Peyer's patch (tissue), 4 donors: ENCODE results near the gene PPOX. TPM values are rescaled to one million over a fixed set of nuclear protein-coding genes. Genes with fewer than 3 reads are reported as not detected.

ENCODE experiments used
- DNase-seq, 3 donors: peaks; one replicate each; pipeline ENCODE4 v3.0.0-alpha.2; 2017 to 2019
- H3K27ac ChIP-seq, 4 donors: fragments of 200-600 bp; sonication (generic); one replicate each; pipeline ENCODE4 v1.5.1; 2016 to 2019
- H3K27me3 ChIP-seq, 2 donors: fragments of 200-600 bp; sonication (generic); one replicate each; pipeline ENCODE4 v1.5.1; 2019
- H3K36me3 ChIP-seq, 3 donors: fragments of 200-600 bp; sonication (generic); one replicate each; pipeline ENCODE4 v1.5.1; 2016 to 2019
- H3K4me1 ChIP-seq, 4 donors: fragments of 200-600 bp; sonication (generic); one replicate each; pipeline ENCODE4 v1.5.1; 2016 to 2019
- H3K4me3 ChIP-seq, 4 donors: fragments of 200-600 bp; sonication (generic); 1 replicate in 3 of 4; 2 replicates in 1 of 4; pipeline ENCODE4 v1.5.1; 2016 to 2019; ENCODE audit warnings: mild to moderate bottlenecking in 1 of 4
- H3K9me3 ChIP-seq, 4 donors: fragments of 200-600 bp; sonication (generic); one replicate each; pipeline ENCODE4 v1.5.1; 2016 to 2019; ENCODE audit warnings: mild to moderate bottlenecking in 1 of 4
- POLR2A ChIP-seq, 2 donors: fragments of 450-650 bp; IDR thresholded peaks; one replicate each; pipeline ENCODE4 v1.5.1; 2017; ENCODE audit warnings: antibody characterized with exemption in 2 of 2, mild to moderate bottlenecking in 2 of 2, moderate library complexity in 2 of 2
- total RNA-seq, 4 donors: library from RNA; depleted of rRNA; stranded (reverse); fragments of >200 nt; gene quantifications; one replicate each; pipeline ENCODE4 v1.1.0, GENCODE V29; 2016
- TF ChIP-seq, protein P1 (sequence below), 6 experiments: fragments of 450-650 bp in 4 of 6; fragments of 200-600 bp in 2 of 6; sonication (generic) in 1 of 6; IDR thresholded peaks; one replicate each; pipeline ENCODE4 v1.5.1; 2017 to 2019; ENCODE audit warnings: antibody characterized with exemption in 6 of 6, mild to moderate bottlenecking in 3 of 6, moderate library complexity in 1 of 6

PPOX gene
- total RNA-seq, 4 donors from 2014 or later, result 9.5 to 38.0 (median 20.9) TPM

- DNase-seq, result peak in 2 of 3 donors; percentile 44 to 68
- no peaks in the 10 kb centered on the region for H3K36me3 ChIP-seq
- no peaks in the 10 kb centered on the region for H3K27me3 ChIP-seq
- no peak overlapping the region for H3K27ac ChIP-seq
- no peak for TF ChIP-seq POLR2A (IDR thresholded peaks at IDR 0.05)
- TF ChIP-seq, protein P1, sequence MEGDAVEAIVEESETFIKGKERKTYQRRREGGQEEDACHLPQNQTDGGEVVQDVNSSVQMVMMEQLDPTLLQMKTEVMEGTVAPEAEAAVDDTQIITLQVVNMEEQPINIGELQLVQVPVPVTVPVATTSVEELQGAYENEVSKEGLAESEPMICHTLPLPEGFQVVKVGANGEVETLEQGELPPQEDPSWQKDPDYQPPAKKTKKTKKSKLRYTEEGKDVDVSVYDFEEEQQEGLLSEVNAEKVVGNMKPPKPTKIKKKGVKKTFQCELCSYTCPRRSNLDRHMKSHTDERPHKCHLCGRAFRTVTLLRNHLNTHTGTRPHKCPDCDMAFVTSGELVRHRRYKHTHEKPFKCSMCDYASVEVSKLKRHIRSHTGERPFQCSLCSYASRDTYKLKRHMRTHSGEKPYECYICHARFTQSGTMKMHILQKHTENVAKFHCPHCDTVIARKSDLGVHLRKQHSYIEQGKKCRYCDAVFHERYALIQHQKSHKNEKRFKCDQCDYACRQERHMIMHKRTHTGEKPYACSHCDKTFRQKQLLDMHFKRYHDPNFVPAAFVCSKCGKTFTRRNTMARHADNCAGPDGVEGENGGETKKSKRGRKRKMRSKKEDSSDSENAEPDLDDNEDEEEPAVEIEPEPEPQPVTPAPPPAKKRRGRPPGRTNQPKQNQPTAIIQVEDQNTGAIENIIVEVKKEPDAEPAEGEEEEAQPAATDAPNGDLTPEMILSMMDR (IDR thresholded peaks at IDR 0.05), result peak in 4 of 6 experiments; percentile 45 to 60 (median 55)
- no peaks in the 10 kb centered on the region for H3K4me1 ChIP-seq
- no peak overlapping the region for H3K4me3 ChIP-seq
- H3K9me3 ChIP-seq, result no peaks in the 10 kb centered on the region
Measured at GRCh38 chr1:161139766-161140165, 26.5 kb upstream of the PPOX start.

- Histone ChIP-seq H3K27ac (no peak overlapping the region), H3K9me3 (no peaks in the 10 kb centered on the region), H3K36me3 (no peaks in the 10 kb centered on the region), H3K4me1 (no peaks in the 10 kb centered on the region), H3K27me3 (no peaks in the 10 kb centered on the region), H3K4me3 (no peak overlapping the region)
- no peak for DNase-seq
- TF ChIP-seq, protein P1 (IDR thresholded peaks at IDR 0.05), result no peak
- TF ChIP-seq POLR2A (IDR thresholded peaks at IDR 0.05), result no peak
Measured at GRCh38 chr1:161140755-161141400, 25.3 kb upstream of the PPOX start.

- Histone ChIP-seq H3K4me3 (no peak overlapping the region), H3K9me3 (no peaks in the 10 kb centered on the region), H3K4me1 (no peaks in the 10 kb centered on the region), H3K27ac (no peak overlapping the region), H3K36me3 (no peaks in the 10 kb centered on the region), H3K27me3 (no peaks in the 10 kb centered on the region)
- DNase-seq, result no peak
- no peak for TF ChIP-seq POLR2A (IDR thresholded peaks at IDR 0.05)
- TF ChIP-seq, protein P1 (IDR thresholded peaks at IDR 0.05), result no peak
Measured at GRCh38 chr1:161145832-161146231, 20.4 kb upstream of the PPOX start.

DNA sequence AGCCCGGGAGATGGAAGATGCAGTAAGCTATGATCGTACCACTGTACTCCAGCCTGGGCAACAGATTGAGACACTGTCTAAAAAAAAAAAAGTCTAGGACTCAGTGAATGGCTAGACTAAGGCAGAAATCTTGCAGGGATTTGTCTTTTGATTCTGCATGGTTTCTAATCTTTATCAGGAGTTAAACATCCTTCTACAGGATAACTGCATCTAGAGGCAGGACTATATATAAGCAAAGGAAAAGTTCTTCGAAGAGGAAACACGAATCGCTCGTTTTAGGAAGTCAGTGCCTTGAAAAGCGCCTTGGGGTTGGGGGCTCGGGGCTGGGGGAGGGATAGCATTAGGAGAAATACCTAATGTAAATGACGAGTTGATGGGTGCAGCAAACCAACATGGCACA lies 13.1 kb upstream of the PPOX start:
- Histone ChIP-seq H3K27ac (peak overlapping the region; percentile 81 to 95 (median 88)), H3K36me3 (peaks cover 0 to 6% (median 0%) of the 10 kb centered on the region in 3 donors), H3K27me3 (no peaks in the 10 kb centered on the region), H3K9me3 (no peaks in the 10 kb centered on the region), H3K4me3 (peak overlapping the region; percentile 43 to 84 (median 60)), H3K4me1 (peaks cover 0 to 11% (median 5%) of the 10 kb centered on the region in 4 donors)
- DNase-seq, result no peak
- TF ChIP-seq POLR2A (IDR thresholded peaks at IDR 0.05), result no peak
- TF ChIP-seq, protein P1 (IDR thresholded peaks at IDR 0.05), result no peak

GRCh38 chr1:161153682-161154337 lies 12.4 kb upstream of the PPOX start, which contains the start of gene UFC1:
UFC1 (plus strand) TSS chr1:161153978; CDS start chr1:161153998, 20 bp downstream.
- Histone ChIP-seq H3K36me3 (peaks cover 0 to 6% (median 0%) of the 10 kb centered on the region in 3 donors), H3K4me3 (peak within 1 kb of the TSS; percentile 43 to 84 (median 60)), H3K4me1 (peaks cover 0 to 17% (median 5%) of the 10 kb centered on the region in 4 donors), H3K27ac (peak within 1 kb of the TSS; percentile 81 to 95 (median 88)), H3K9me3 (no peaks in the 10 kb centered on the region), H3K27me3 (no peaks in the 10 kb centered on the region)
- DNase-seq, result peak; percentile 79 to 89 (median 80)
- TF ChIP-seq, protein P1 (IDR thresholded peaks at IDR 0.05), result no peak
- TF ChIP-seq POLR2A (IDR thresholded peaks at IDR 0.05), result peak in 1 of 2 donors; percentile 38
